DOHH2 (cell line): ENCODE measurements around the gene SH3RF3.

Experiments
- H3F3A ChIP-seq: fragments of 200-600 bp; sonication (generic), shearing (Covaris generic); 2 replicates; pipeline ENCODE4 v1.6.0; 2016; ENCODE audit warnings: antibody characterized with exemption, mild to moderate bottlenecking; ENCODE audit not compliant: control insufficient read depth, insufficient read depth
- H3K27ac ChIP-seq: fragments of 200-600 bp; sonication (generic); 2 replicates; pipeline ENCODE4 v1.5.1; 2014; ENCODE audit warnings: low read depth, mild to moderate bottlenecking, low read length, moderate library complexity
- H3K27me3 ChIP-seq: fragments of 200-600 bp; sonication (generic); 2 replicates; pipeline ENCODE4 v1.6.1; 2014; ENCODE audit warnings: mild to moderate bottlenecking, low read length, mixed read lengths; ENCODE audit not compliant: control insufficient read depth
- H3K36me3 ChIP-seq: fragments of 200-600 bp; sonication (generic); 2 replicates; pipeline ENCODE4 v1.6.1; 2014; ENCODE audit warnings: mild to moderate bottlenecking, low read length, moderate library complexity, mixed read lengths; ENCODE audit not compliant: control insufficient read depth
- H3K4me1 ChIP-seq: fragments of 200-600 bp; sonication (generic); 2 replicates; pipeline ENCODE4 v1.6.1; 2014; ENCODE audit warnings: mild to moderate bottlenecking, low read length, mixed read lengths; ENCODE audit not compliant: control insufficient read depth
- H3K4me2 ChIP-seq: fragments of 200-600 bp; sonication (generic); 2 replicates; pipeline ENCODE4 v1.6.0; 2014; ENCODE audit warnings: mild to moderate bottlenecking, low read length, moderate library complexity
- H3K4me3 ChIP-seq: fragments of 200-600 bp; sonication (generic); 2 replicates; pipeline ENCODE4 v1.5.1; 2014; ENCODE audit warnings: mild to moderate bottlenecking, low read length, mixed read lengths
- H3K79me2 ChIP-seq: fragments of 200-600 bp; sonication (generic); 2 replicates; pipeline ENCODE4 v1.6.1; 2014; ENCODE audit warnings: mild to moderate bottlenecking, low read length, mixed read lengths; ENCODE audit not compliant: control insufficient read depth
- H3K9me2 ChIP-seq: fragments of 200-600 bp; sonication (generic); replicated peaks from 2 replicates; pipeline ENCODE4 v1.6.1; 2014; ENCODE audit warnings: mild to moderate bottlenecking, low read length, mixed read lengths; ENCODE audit not compliant: control insufficient read depth
- H3K9me3 ChIP-seq: fragments of 200-600 bp; sonication (generic); 2 replicates; pipeline ENCODE4 v1.6.1; 2014; ENCODE audit warnings: antibody characterized with exemption, low read length, mixed read lengths; ENCODE audit not compliant: control insufficient read depth, insufficient read depth
- H4K20me1 ChIP-seq: fragments of 200-600 bp; sonication (generic); 2 replicates; pipeline ENCODE4 v1.6.0; 2014; ENCODE audit warnings: low read depth, mild to moderate bottlenecking, antibody characterized with exemption, low read length, moderate library complexity; ENCODE audit not compliant: control insufficient read depth, insufficient read depth
- EZH2phosphoT487 ChIP-seq: fragments of 200-600 bp; sonication (generic); IDR thresholded peaks from 2 replicates; pipeline ENCODE4 v1.6.1; 2017; ENCODE audit warnings: borderline replicate concordance, mild to moderate bottlenecking, antibody characterized with exemption, low read length, moderate library complexity, mixed read lengths
- TF ChIP-seq, protein P1 (sequence below): fragments of 200-600 bp; sonication (generic); IDR thresholded peaks from one replicate; pipeline ENCODE4 v1.5.1; 2014; ENCODE audit warnings: antibody characterized with exemption, mild to moderate bottlenecking, low read depth, low read length; ENCODE audit not compliant: poor library complexity, severe bottlenecking

Gene SH3RF3

DNA sequence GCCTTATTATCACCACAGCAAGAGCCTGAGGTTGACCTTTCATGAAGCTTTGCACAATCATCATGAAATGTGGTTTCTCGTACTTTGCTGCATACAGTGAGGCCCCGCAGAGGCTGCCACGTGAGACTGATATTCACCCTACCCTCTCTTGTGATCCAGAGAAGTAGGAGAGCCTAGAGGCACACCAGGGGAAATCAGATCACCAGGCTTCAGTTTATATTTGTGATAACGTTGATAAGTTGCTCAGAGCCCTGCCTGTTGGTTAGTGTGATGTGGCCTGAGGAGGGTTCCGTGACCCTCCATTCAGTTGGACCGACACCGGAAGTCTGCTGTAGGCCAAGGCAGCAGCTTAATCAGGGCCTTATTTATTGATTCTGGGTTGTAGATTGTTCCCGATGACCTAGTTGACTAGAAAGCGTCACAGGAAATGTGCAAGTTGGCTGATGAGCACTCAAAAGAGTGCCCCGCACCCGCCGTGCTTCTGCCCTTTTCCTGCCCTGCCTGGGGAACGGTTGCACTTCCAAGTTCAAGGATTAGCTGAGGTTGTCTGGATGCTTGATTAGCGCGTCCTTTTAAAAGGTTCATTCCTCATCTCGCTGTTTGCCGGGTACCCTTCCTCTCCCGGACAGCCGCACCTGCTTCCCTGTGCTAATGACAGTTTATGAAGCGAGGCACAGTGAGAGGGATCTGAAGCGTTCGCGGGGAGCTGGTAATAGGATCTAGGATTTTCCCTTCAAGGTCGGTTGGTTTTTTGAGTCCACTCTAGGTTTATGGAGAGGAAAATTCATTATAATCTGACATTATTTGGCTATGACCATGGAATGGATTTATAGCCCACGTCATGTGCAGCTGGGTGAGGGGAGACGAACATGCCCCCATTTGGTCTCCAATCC lies 146.4 kb downstream of the SH3RF3 start:
- H3K27me3 ChIP-seq = no peaks in the 10 kb centered on the region
- H3K9me2 ChIP-seq = no peaks in the 10 kb centered on the region
- H3K9me3 ChIP-seq = no peaks in the 10 kb centered on the region
- no peaks in the 10 kb centered on the region for H4K20me1 ChIP-seq
- TF ChIP-seq EZH2phosphoT487 = no peak
- TF ChIP-seq, protein P1, sequence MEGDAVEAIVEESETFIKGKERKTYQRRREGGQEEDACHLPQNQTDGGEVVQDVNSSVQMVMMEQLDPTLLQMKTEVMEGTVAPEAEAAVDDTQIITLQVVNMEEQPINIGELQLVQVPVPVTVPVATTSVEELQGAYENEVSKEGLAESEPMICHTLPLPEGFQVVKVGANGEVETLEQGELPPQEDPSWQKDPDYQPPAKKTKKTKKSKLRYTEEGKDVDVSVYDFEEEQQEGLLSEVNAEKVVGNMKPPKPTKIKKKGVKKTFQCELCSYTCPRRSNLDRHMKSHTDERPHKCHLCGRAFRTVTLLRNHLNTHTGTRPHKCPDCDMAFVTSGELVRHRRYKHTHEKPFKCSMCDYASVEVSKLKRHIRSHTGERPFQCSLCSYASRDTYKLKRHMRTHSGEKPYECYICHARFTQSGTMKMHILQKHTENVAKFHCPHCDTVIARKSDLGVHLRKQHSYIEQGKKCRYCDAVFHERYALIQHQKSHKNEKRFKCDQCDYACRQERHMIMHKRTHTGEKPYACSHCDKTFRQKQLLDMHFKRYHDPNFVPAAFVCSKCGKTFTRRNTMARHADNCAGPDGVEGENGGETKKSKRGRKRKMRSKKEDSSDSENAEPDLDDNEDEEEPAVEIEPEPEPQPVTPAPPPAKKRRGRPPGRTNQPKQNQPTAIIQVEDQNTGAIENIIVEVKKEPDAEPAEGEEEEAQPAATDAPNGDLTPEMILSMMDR = no peak
- H3K4me2 ChIP-seq = no peak overlapping the region
- H3K36me3 ChIP-seq = no peaks in the 10 kb centered on the region
- no peaks in the 10 kb centered on the region for H3K4me1 ChIP-seq
- H3K79me2 ChIP-seq = no peaks in the 10 kb centered on the region
- no peak overlapping the region for H3K27ac ChIP-seq
- H3F3A ChIP-seq = no peaks in the 10 kb centered on the region
- H3K4me3 ChIP-seq = no peak overlapping the region

DNA sequence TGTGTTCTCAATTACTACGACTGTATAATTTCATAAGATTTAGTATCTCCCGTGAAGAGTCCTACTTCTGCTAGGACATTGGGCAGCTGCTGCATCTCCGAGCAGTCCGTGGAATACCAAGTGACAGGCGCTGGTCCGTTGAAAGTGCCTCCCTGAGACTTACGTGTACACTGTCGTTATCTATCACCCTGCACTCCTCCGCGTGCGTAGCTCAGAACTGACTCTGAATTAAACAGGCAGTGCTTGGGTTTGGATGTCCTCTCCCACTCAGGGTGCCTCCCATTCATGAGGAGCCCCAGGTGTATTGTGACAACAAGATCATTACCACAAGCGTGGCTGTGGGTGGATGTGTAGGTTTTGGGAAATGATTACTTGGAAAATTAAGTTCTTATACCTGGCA lies 148.4 kb downstream of the SH3RF3 start:
- no peaks in the 10 kb centered on the region for H3K36me3 ChIP-seq
- H3K79me2 ChIP-seq = no peaks in the 10 kb centered on the region
- no peaks in the 10 kb centered on the region for H3K9me2 ChIP-seq
- no peaks in the 10 kb centered on the region for H3K4me1 ChIP-seq
- H3K9me3 ChIP-seq = no peaks in the 10 kb centered on the region
- H3F3A ChIP-seq = no peaks in the 10 kb centered on the region
- H3K4me2 ChIP-seq = no peak overlapping the region
- H4K20me1 ChIP-seq = no peaks in the 10 kb centered on the region
- no peak overlapping the region for H3K4me3 ChIP-seq
- no peaks in the 10 kb centered on the region for H3K27me3 ChIP-seq
- H3K27ac ChIP-seq = no peak overlapping the region
- no peak for TF ChIP-seq EZH2phosphoT487
- TF ChIP-seq, protein P1 = no peak

DNA sequence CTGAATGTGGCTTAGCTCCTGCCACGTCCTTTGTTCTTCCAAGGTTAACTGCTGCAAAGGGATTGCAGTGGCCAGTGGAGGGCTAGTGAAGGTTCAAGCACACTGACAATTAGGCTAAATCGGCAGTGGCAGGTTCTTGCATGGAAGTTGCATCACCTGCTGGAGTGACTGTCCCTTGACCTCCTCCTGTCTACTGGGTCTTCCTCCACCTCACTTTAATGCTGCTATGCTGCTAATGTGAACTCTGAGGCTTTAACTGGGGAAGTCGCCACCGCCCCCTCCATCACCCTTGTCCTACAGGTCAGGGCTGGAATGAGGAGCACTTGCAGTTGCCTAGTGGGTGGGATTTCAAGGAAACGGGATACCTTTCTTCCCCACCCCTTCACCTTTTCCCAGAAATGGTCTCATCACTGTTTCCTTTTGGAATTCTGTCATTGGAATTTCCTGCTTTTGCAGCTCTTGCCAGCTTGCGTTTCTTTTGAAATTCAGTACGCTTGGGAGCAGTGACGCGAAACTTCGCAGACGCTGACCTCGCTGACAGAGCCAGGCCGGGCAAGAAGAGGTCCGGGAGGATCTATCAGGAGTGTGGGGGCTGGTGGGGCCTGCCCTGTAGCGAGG lies 150.3 kb downstream of the SH3RF3 start:
- Histone ChIP-seq H3K4me1 (no peaks in the 10 kb centered on the region), H3K9me3 (no peaks in the 10 kb centered on the region), H3K4me3 (no peak overlapping the region), H4K20me1 (no peaks in the 10 kb centered on the region), H3K9me2 (no peaks in the 10 kb centered on the region), H3K27ac (no peak overlapping the region), H3K4me2 (no peak overlapping the region), H3K36me3 (no peaks in the 10 kb centered on the region), H3K79me2 (no peaks in the 10 kb centered on the region), H3K27me3 (no peaks in the 10 kb centered on the region), H3F3A (no peaks in the 10 kb centered on the region)
- no peak for TF ChIP-seq EZH2phosphoT487
- TF ChIP-seq, protein P1 = no peak
